HepG2 (cell line): ENCODE results near the gene ZBBX.
A peak's percentile ranks its signal among the peaks of the same experiment; 100 is the strongest.

ENCODE experiments used
- CENPT ChIP-seq: sonication (generic); formaldehyde crosslinking; IDR thresholded peaks from 2 replicates; pipeline ENCODE4 v1.8.0; 2022; ENCODE audit warnings: low read depth, mild to moderate bottlenecking, moderate library complexity, missing genetic modification reagents
- CHD2 ChIP-seq: IDR thresholded peaks from 2 replicates; pipeline ENCODE4 v1.6.1; 2011; ENCODE audit warnings: low read depth, low read length, improper control_type of control experiment
- FOXJ3 ChIP-seq: sonication (generic); formaldehyde crosslinking; IDR thresholded peaks from 2 replicates; pipeline ENCODE4 v1.4.0; 2020; ENCODE audit warnings: missing genetic modification reagents, mild to moderate bottlenecking, borderline replicate concordance
- HDAC2 ChIP-seq: sonication (generic); formaldehyde crosslinking; IDR thresholded peaks from 2 replicates; pipeline ENCODE4 v1.4.0; 2020; ENCODE audit warnings: missing genetic modification reagents
- HNRNPH1 ChIP-seq: fragments of 200-400 bp; formaldehyde crosslinking; optimal IDR thresholded peaks from 2 replicates; pipeline ENCODE3; 2017; ENCODE audit warnings: mild to moderate bottlenecking, low read depth, low read length
- SIN3A ChIP-seq: IDR thresholded peaks from 2 replicates; pipeline ENCODE4 v1.6.1; 2011; ENCODE audit warnings: low read depth, mild to moderate bottlenecking, control low read depth, low read length, borderline replicate concordance
- SUZ12 ChIP-seq: fragments of 150-350 bp; IDR thresholded peaks from 2 replicates; pipeline ENCODE4 v1.6.1; 2014; ENCODE audit warnings: low read depth, low read length
- TBP ChIP-seq: sonication (generic); formaldehyde crosslinking; IDR thresholded peaks from 2 replicates; pipeline ENCODE4 v1.5.0; 2020; ENCODE audit warnings: missing genetic modification reagents
- ZBTB7A ChIP-seq: sonication (generic); formaldehyde crosslinking; IDR thresholded peaks from 2 replicates; pipeline ENCODE4 v1.8.0; 2022; ENCODE audit warnings: mild to moderate bottlenecking, missing genetic modification reagents
- ZNF362 ChIP-seq: sonication (generic); formaldehyde crosslinking; IDR thresholded peaks from 2 replicates; pipeline ENCODE4 v1.4.0; 2020; ENCODE audit warnings: missing genetic modification reagents, mild to moderate bottlenecking, borderline replicate concordance
- ZUFSP ChIP-seq: sonication (generic); formaldehyde crosslinking; IDR thresholded peaks from 2 replicates; pipeline ENCODE4 v1.9.0; 2021; ENCODE audit warnings: missing genetic modification reagents, mild to moderate bottlenecking, borderline replicate concordance
- TF ChIP-seq, protein P1 (sequence below), 2 experiments: sonication (generic) in 1 of 2; formaldehyde crosslinking in 1 of 2; IDR thresholded peaks; 2 replicates each; pipeline versions ENCODE4 v1.5.1 to v1.6.1; 2011 to 2020; ENCODE audit warnings: borderline replicate concordance in 1 of 2, low read depth in 1 of 2, low read length in 1 of 2, mild to moderate bottlenecking in 1 of 2, missing genetic modification reagents in 1 of 2, moderate library complexity in 1 of 2
- TF ChIP-seq, protein P2 (sequence below): sonication (generic); formaldehyde crosslinking; IDR thresholded peaks from 2 replicates; pipeline ENCODE4 v1.5.0; 2020; ENCODE audit warnings: mild to moderate bottlenecking, missing genetic modification reagents, moderate library complexity
- TF ChIP-seq, protein P3 (sequence below): sonication (generic); formaldehyde crosslinking; IDR thresholded peaks from 2 replicates; pipeline ENCODE4 v1.4.0; 2020; ENCODE audit warnings: missing genetic modification reagents

- TF ChIP-seq ZBTB7A (CRISPR knock-in tag) (no peak), FOXJ3 (no peak), ZNF362 (CRISPR knock-in tag) (no peak), CHD2 (no peak), ZUFSP (no peak), TBP (CRISPR knock-in tag) (no peak), SIN3A (no peak), SUZ12 (no peak), HDAC2 (no peak), HNRNPH1 (no peak), CENPT (CRISPR knock-in tag) (no peak)
- TF ChIP-seq, protein P1, sequence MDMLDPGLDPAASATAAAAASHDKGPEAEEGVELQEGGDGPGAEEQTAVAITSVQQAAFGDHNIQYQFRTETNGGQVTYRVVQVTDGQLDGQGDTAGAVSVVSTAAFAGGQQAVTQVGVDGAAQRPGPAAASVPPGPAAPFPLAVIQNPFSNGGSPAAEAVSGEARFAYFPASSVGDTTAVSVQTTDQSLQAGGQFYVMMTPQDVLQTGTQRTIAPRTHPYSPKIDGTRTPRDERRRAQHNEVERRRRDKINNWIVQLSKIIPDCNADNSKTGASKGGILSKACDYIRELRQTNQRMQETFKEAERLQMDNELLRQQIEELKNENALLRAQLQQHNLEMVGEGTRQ (IDR thresholded peaks at IDR 0.05; ENCODE audit: low read depth, low read length) = no peak
- TF ChIP-seq, protein P1 (CRISPR knock-in tag; IDR thresholded peaks at IDR 0.05; ENCODE audit: borderline replicate concordance) = no peak
- TF ChIP-seq, protein P2, sequence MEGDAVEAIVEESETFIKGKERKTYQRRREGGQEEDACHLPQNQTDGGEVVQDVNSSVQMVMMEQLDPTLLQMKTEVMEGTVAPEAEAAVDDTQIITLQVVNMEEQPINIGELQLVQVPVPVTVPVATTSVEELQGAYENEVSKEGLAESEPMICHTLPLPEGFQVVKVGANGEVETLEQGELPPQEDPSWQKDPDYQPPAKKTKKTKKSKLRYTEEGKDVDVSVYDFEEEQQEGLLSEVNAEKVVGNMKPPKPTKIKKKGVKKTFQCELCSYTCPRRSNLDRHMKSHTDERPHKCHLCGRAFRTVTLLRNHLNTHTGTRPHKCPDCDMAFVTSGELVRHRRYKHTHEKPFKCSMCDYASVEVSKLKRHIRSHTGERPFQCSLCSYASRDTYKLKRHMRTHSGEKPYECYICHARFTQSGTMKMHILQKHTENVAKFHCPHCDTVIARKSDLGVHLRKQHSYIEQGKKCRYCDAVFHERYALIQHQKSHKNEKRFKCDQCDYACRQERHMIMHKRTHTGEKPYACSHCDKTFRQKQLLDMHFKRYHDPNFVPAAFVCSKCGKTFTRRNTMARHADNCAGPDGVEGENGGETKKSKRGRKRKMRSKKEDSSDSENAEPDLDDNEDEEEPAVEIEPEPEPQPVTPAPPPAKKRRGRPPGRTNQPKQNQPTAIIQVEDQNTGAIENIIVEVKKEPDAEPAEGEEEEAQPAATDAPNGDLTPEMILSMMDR (CRISPR knock-in tag) = peak; percentile 76
- TF ChIP-seq, protein P3, sequence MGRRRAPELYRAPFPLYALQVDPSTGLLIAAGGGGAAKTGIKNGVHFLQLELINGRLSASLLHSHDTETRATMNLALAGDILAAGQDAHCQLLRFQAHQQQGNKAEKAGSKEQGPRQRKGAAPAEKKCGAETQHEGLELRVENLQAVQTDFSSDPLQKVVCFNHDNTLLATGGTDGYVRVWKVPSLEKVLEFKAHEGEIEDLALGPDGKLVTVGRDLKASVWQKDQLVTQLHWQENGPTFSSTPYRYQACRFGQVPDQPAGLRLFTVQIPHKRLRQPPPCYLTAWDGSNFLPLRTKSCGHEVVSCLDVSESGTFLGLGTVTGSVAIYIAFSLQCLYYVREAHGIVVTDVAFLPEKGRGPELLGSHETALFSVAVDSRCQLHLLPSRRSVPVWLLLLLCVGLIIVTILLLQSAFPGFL (CRISPR knock-in tag) = no peak
These were observed 26.9 kb upstream of the ZBBX start for GRCh38 chr3:167406876-167407492.
